HG02571 (cell line): ENCODE measurements around the gene PIP.
"Not testable (repeated sequence)": the region's sequence is repeated elsewhere in the genome, so short reads cannot be mapped to it uniquely, and the experiment has no call there.

ENCODE experiments used
- ATAC-seq: cut with Tn5 transposase; IDR thresholded peaks from one replicate; pipeline ENCODE4 v1.9.1; 2021; ENCODE audit warnings: mild to moderate bottlenecking, moderate library complexity; ENCODE audit not compliant: unreplicated experiment

The PIP gene

GRCh38 chr7:143176128-143176527 is 44.3 kb downstream of the PIP start:
- no peak for ATAC-seq

DNA sequence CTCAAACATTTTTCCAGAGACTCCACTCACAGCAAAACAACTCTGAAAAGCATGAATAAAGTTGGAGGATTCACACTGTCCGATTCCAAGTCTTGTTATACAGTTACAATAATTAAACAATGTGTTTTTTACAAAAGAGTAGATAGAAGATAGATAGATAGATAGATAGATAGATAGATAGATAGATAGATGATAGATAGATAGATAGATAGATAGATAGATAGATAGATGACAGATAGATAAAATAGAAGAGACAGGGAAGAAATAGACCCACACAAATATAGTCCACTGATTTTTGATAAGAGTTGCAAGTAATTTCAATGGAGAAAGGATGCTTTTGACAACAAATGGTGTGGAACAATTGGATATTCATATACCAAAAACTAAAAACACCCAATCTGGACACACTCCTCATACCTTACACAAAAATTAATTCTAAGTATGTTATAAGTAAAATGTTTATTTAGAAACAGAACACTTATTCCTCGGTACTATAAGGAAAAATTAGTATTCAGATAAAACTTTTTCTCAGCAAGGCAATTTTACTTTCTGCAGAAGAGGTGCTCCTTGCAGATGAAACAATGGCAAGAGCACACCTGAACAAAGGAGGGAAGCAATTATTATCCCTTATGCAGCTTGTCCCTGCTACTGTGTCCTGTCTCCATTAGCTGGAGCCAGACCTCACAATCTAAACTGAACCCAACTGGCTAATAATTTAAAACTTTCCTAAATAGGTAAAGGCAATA is 45.7 kb downstream of the PIP start:
- no peak for ATAC-seq

- not testable (repeated sequence) for ATAC-seq
Observed at GRCh38 chr7:143180771-143181170, 48.9 kb downstream of the PIP start.

DNA sequence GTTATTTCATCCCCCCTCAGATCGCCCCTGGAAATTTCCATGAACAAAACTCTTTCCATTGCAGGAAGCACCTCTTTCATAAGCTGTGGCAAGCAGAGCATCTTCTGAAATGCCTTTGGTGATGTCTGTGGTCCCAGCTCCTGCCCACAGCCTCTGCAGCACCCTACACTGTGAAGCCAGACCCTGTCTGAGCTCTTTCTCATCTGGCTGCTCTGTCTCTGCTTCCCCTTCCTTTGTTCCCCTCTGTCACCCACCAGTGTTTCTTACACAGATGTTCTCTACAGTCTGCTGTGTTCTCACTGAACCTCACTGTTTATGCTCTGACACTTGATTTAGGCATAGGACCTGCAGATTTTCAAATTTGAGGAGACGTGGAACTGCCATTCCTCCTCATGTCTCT is 49.5 kb downstream of the PIP start:
- ATAC-seq = no peak

- ATAC-seq = no peak
Observed at GRCh38 chr7:143183024-143183423, 51.1 kb downstream of the PIP start, which contains the start of gene TAS2R39. Gene TAS2R39 (plus strand): TSS chr7:143183419. CDS start chr7:143183419, 0 bp downstream.

DNA sequence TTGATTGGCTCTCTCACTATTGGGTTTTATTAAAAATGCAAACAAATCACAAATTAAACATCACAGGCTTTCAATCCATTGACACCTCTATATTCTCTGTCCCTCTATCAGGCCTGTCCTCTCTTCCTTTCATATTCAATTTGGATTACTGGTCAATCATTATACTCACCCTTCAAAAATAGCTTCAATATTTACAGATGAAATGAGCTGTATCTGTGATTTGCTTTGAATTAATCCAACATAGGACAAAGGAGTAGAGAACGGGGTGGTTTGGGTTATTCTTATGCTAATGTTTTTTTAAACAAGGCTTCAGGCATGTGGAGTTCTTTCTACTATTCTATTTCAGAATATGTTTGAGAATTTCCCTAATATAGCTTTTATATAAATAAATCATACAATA is 53.7 kb downstream of the PIP start:
- ATAC-seq = no peak

DNA sequence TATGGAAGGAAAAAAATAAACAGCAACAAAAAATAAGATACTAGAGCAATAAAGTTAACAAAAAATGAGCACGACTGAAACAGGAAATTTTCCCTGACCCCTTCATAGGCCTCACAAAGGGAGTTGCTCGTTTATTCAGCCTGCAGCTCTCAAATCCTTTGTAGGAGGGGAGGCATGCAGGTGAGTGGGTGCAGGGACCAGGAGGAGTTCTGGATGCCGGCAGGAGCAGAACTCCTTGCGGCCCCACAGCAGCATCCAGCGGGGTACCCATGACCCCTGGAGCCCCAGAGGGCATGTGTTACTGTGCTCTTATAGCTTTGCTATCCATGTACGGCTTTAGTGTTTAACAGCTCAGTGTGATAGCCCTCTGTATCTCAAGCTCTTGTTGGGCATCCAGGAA is 57.1 kb downstream of the PIP start:
- no peak for ATAC-seq
